GM12878 (cell line): ENCODE measurements around the gene RACGAP1. TPM values are rescaled to one million over a fixed set of nuclear protein-coding genes. Genes with fewer than 3 reads are reported as not detected.

ENCODE experiments used
- ATAC-seq: fragments of 200-7000 bp; cut with Tn5 transposase; 3 replicates; pipeline ENCODE4 v1.9.1; 2020; ENCODE audit warnings: mild to moderate bottlenecking, moderate library complexity
- BruUV-seq: library from RNA; stranded (reverse); fragments of 400-500 nt; replicated peaks from 2 replicates; lab custom pipeline; 2021; lab: Mats Ljungman, UMichigan
- CTCF ChIA-PET: fragments of 300-600 bp; sonication (Branson Sonifier 250); formaldehyde crosslinking; extraction: SDS; loops from one replicate; lab custom pipeline; 2021; ENCODE audit warnings: inconsistent platforms; lab: Yijun Ruan, JAX
- POLR2A ChIA-PET: fragments of 350-600 bp; formaldehyde crosslinking; extraction: SDS; loops from one replicate; lab custom pipeline; 2021; ENCODE audit warnings: inconsistent platforms; lab: Charles Lee
- RAD21 ChIA-PET: fragments of 300-600 bp; sonication (Branson Sonifier 250); formaldehyde crosslinking; loops from one replicate; lab custom pipeline; 2023; ENCODE audit warnings: antibody characterized with exemption; ENCODE audit not compliant: unreplicated experiment; lab: Charles Lee
- SMC1A ChIA-PET: fragments of 300-600 bp; sonication (Branson Sonifier 250); formaldehyde crosslinking; loops from one replicate; lab custom pipeline; 2023; ENCODE audit not compliant: unreplicated experiment, uncharacterized antibody; lab: Charles Lee
- DNase-seq: peaks from one replicate; pipeline ENCODE4 v3.0.0-alpha.2; 2011; ENCODE audit warnings: low read depth, low spot score
- FAIRE-seq: peaks from 3 replicates; lab custom pipeline; 2011; peaks lifted over from hg19 to GRCh38; lab: Jason Lieb, UNC
- H2AFZ ChIP-seq: 2 replicates; pipeline ENCODE4 v1.6.0; 2011; ENCODE audit warnings: low read depth, low read length, control low read depth; ENCODE audit not compliant: control insufficient read depth
- H3K27ac ChIP-seq: 2 replicates; pipeline ENCODE4 v1.5.1; 2011; ENCODE audit warnings: control low read depth; ENCODE audit not compliant: control insufficient read depth, insufficient read depth
- H3K27me3 ChIP-seq, 2 experiments: replicated peaks in 1 of 2; 2 replicates each; pipeline versions ENCODE4 v1.6.0 to v1.6.1; 2011; ENCODE audit warnings: low read length in 1 of 2; ENCODE audit not compliant: control insufficient read depth in 2 of 2, insufficient read depth in 2 of 2
- H3K36me3 ChIP-seq, 2 experiments: 2 replicates each; pipeline ENCODE4 v1.5.1; 2011; ENCODE audit warnings: low read length in 1 of 2; ENCODE audit not compliant: control insufficient read depth in 2 of 2, insufficient read depth in 2 of 2
- H3K4me1 ChIP-seq: 2 replicates; pipeline ENCODE4 v1.6.1; 2011; ENCODE audit warnings: mild to moderate bottlenecking, low read length, moderate library complexity, mixed read lengths; ENCODE audit not compliant: control insufficient read depth, insufficient read depth
- H3K4me2 ChIP-seq: 2 replicates; pipeline ENCODE4 v1.6.0; 2011; ENCODE audit warnings: control low read depth; ENCODE audit not compliant: control insufficient read depth, insufficient read depth
- H3K4me3 ChIP-seq: fragments of 200-600 bp; sonication (generic); 2 replicates; pipeline ENCODE4 v1.5.1; 2016
- H3K79me2 ChIP-seq: 2 replicates; pipeline ENCODE4 v1.6.0; 2011; ENCODE audit warnings: low read length; ENCODE audit not compliant: control insufficient read depth, insufficient read depth
- H3K9ac ChIP-seq: 2 replicates; pipeline ENCODE4 v1.8.0; 2011; ENCODE audit warnings: low read length, control low read depth, mixed read lengths; ENCODE audit not compliant: control insufficient read depth, insufficient read depth
- H3K9me3 ChIP-seq: replicated peaks from 3 replicates; pipeline ENCODE4 v1.5.1; 2011; ENCODE audit warnings: mild to moderate bottlenecking, low read length; ENCODE audit not compliant: control insufficient read depth, insufficient read depth
- H4K20me1 ChIP-seq: 2 replicates; pipeline ENCODE4 v1.6.0; 2011; ENCODE audit not compliant: control insufficient read depth, insufficient read depth
- BMI1 ChIP-seq: fragments of 450-650 bp; IDR thresholded peaks from 2 replicates; pipeline ENCODE4 v1.6.1; 2016; ENCODE audit warnings: mild to moderate bottlenecking, moderate library complexity, borderline replicate concordance
- CREB1 ChIP-seq: IDR thresholded peaks from 2 replicates; pipeline ENCODE4 v1.6.1; 2012; ENCODE audit warnings: low read depth, mild to moderate bottlenecking, inconsistent platforms
- E2F4 ChIP-seq: IDR thresholded peaks from 2 replicates; pipeline ENCODE4 v1.6.1; 2012; ENCODE audit warnings: low read depth, low read length, improper control_type of control experiment
- HDGF ChIP-seq: fragments of 450-650 bp; IDR thresholded peaks from 2 replicates; pipeline ENCODE4 v1.6.1; 2016; ENCODE audit warnings: antibody characterized with exemption
- NRF1 ChIP-seq: conservative IDR thresholded peaks from 2 replicates; pipeline ENCODE4 v1.6.1; 2011; ENCODE audit warnings: mild to moderate bottlenecking, low read depth, low read length, improper control_type of control experiment
- SREBF1 ChIP-seq: IDR thresholded peaks from 2 replicates; pipeline ENCODE4 v1.6.1; 2012; ENCODE audit warnings: mild to moderate bottlenecking, low read length
- STAT3 ChIP-seq: IDR thresholded peaks from 2 replicates; pipeline ENCODE4 v1.6.1; 2011; ENCODE audit warnings: low read depth, low read length, improper control_type of control experiment
- ZBTB11 ChIP-seq: fragments of 450-650 bp; formaldehyde crosslinking; IDR thresholded peaks from 2 replicates; pipeline ENCODE4 v1.5.0; 2022; ENCODE audit warnings: mild to moderate bottlenecking, missing genetic modification characterization
- ZNF592 ChIP-seq: fragments of 450-650 bp; IDR thresholded peaks from 2 replicates; pipeline ENCODE4 v1.6.1; 2017; ENCODE audit warnings: mild to moderate bottlenecking, moderate library complexity
- WGBS: methylation state at CpG from one replicate; pipeline ENCODE4 v1.1.6; 2016; ENCODE audit warnings: low lambda C conversion rate; ENCODE audit not compliant: insufficient replicate concordance, insufficient coverage; ENCODE audit errors: missing lambda C conversion rate; 5-methylcytosine and 5-hydroxymethylcytosine counted together
- in situ Hi-C: fragments of 300-500 bp; cut with MboI; formaldehyde crosslinking; loops from 9 replicates; pipeline ENCODE4 v1.14.3; 2018; ENCODE audit warnings: mixed read lengths
- intact Hi-C: fragments of 100-400 bp; cut with micrococcal nuclease; formaldehyde crosslinking; loops from one replicate; pipeline ENCODE4 v1.14.2; 2022; ENCODE audit not compliant: unreplicated experiment
- polyA plus RNA-seq, 11 experiments: library from polyadenylated mRNA; depleted of rRNA in 4 of 11; unstranded in 6 of 11; stranded (reverse) in 5 of 11; fragments of >200 nt; fragmentation: Nextera tagmentation in 4 of 11; fragmentation: Illumina TruSeq in 1 of 11; extraction: Ambion mirVana in 4 of 11; extraction: Trizol in 1 of 11; gene quantifications; 1 replicate in 1 of 11; 2 replicates in 10 of 11; pipeline versions ENCODE4 v1.2.1 to v1.2.3, GENCODE V29; 2011 to 2016; ENCODE audit warnings: inconsistent platforms in 2 of 11, missing spikeins in 2 of 11, low read depth in 1 of 11
- total RNA-seq, 4 experiments: library from RNA; depleted of rRNA in 3 of 4; stranded (reverse); fragments of >200 nt in 3 of 4; fragmentation: Illumina TruSeq in 1 of 4; extraction: Trizol in 1 of 4; gene quantifications; 2 replicates each; pipeline versions ENCODE4 v1.2.1 to v1.2.3, GENCODE V29; 2013 to 2021

The RACGAP1 gene
- total and polyA plus RNA-seq, 10 of the 15 experiments (the other 5 are each of a cell fraction or from before 2014, with no cell fraction given): 32.4 to 87.9 (median 76.2) TPM

- Histone ChIP-seq H3K27me3 (peaks cover 4 to 15% of the 10 kb centered on the region in 2 experiments; a peak in 3 of 4 replicates), H3K27ac (no peak overlapping the region), H3K36me3 (no peaks in the 10 kb centered on the region), H4K20me1 (no peaks in the 10 kb centered on the region), H3K4me2 (no peak overlapping the region), H3K9me3 (no peaks in the 10 kb centered on the region), H3K4me1 (0 out of 2 replicates have a peak, but pooled peaks cover 4% of the 10 kb centered on the region), H3K9ac (no peak overlapping the region), H2AFZ (no peak overlapping the region), H3K79me2 (no peaks in the 10 kb centered on the region), H3K4me3 (no peak overlapping the region)
- ATAC-seq: no peak
- ChIA-PET RAD21 (interaction anchor here (0.5 to 1.5 kb wide), 3 partner anchors 8 to 93 kb away, joined by 3 to 6 read pairs (median 3); no protein-coding TSS in a partner anchor), POLR2A (no interaction called here), SMC1A (no interaction called here), CTCF (interaction anchor here (0.9 to 4.5 kb wide), 4 partner anchors 10 to 93 kb away, joined by 3 to 16 read pairs (median 8); no protein-coding TSS in a partner anchor)
- intact Hi-C loops: no loop called here
- 36% methylated on average over 4 of the region's 4 CpGs for WGBS
- TF ChIP-seq NRF1 (no peak), ZNF592 (no peak), STAT3 (no peak), CREB1 (no peak), ZBTB11 (CRISPR knock-in tag) (no peak), SREBF1 (no peak), HDGF (no peak), BMI1 (no peak), E2F4 (no peak)
- in situ Hi-C loops: no loop called here
- DNase-seq: no peak
- BruUV-seq: no TSS peak
- FAIRE-seq: no peak
These were observed 34.8 kb upstream of the RACGAP1 start for GRCh38 chr12:50060120-50060468.
